PC-3 (cell line): ENCODE results near the gene FAM209A. TPM values are rescaled to one million over a fixed set of nuclear protein-coding genes. Genes with fewer than 3 reads are reported as not detected.

Experiments used
- ATAC-seq: fragments of 200-7000 bp; cut with Tn5 transposase; 2 replicates; pipeline ENCODE4 v1.9.1; 2020; ENCODE audit warnings: mild to moderate bottlenecking, moderate library complexity
- BruUV-seq: library from RNA; stranded (reverse); fragments of 400-500 nt; replicated peaks from 2 replicates; lab custom pipeline; 2021; lab: Mats Ljungman, UMichigan
- CTCF ChIA-PET: fragments of 300-600 bp; sonication (Branson Sonifier 250); formaldehyde crosslinking; loops from one replicate; lab custom pipeline; 2022; ENCODE audit warnings: antibody characterized with exemption; lab: Charles Lee
- POLR2A ChIA-PET: fragments of 300-600 bp; sonication (Branson Sonifier 250); formaldehyde crosslinking; loops from one replicate; lab custom pipeline; 2022; ENCODE audit warnings: antibody characterized with exemption; ENCODE audit not compliant: unreplicated experiment; lab: Charles Lee
- DNase-seq: peaks from one replicate; pipeline ENCODE4 v3.0.0-alpha.2; 2015
- H2AFZ ChIP-seq: fragments of 300-600 bp; sonication (generic); 2 replicates; pipeline ENCODE4 v1.6.0; 2016; ENCODE audit warnings: antibody characterized with exemption, low read length
- H3F3A ChIP-seq: fragments of 300-600 bp; sonication (generic); one replicate; pipeline ENCODE4 v1.6.0; 2017; ENCODE audit warnings: antibody characterized with exemption, low read length, control low read depth, mild to moderate bottlenecking; ENCODE audit not compliant: unreplicated experiment
- H3K27ac ChIP-seq: fragments of 300-600 bp; sonication (generic); 2 replicates; pipeline ENCODE4 v1.5.1; 2016; ENCODE audit warnings: mild to moderate bottlenecking, low read length
- H3K27me3 ChIP-seq: fragments of 300-600 bp; sonication (generic); 2 replicates; pipeline ENCODE4 v1.6.1; 2016; ENCODE audit warnings: low read length, mixed read lengths
- H3K36me3 ChIP-seq: fragments of 300-600 bp; sonication (generic); 2 replicates; pipeline ENCODE4 v1.6.1; 2016; ENCODE audit warnings: low read depth, mixed run types, low read length, mixed read lengths
- H3K4me1 ChIP-seq: fragments of 300-600 bp; sonication (generic); 2 replicates; pipeline ENCODE4 v1.5.1; 2016; ENCODE audit warnings: low read length; ENCODE audit not compliant: insufficient read depth
- H3K4me2 ChIP-seq: fragments of 300-600 bp; sonication (generic); 2 replicates; pipeline ENCODE4 v1.6.0; 2016; ENCODE audit warnings: low read length
- H3K4me3 ChIP-seq: fragments of 300-600 bp; sonication (generic); 2 replicates; pipeline ENCODE4 v1.5.1; 2016; ENCODE audit warnings: mild to moderate bottlenecking, low read length, mixed read lengths
- H3K79me2 ChIP-seq: fragments of 300-600 bp; sonication (generic); 2 replicates; pipeline ENCODE4 v1.6.1; 2017; ENCODE audit warnings: low read length, mixed read lengths
- H3K9ac ChIP-seq: fragments of 300-600 bp; sonication (generic); 2 replicates; pipeline ENCODE4 v1.6.0; 2016; ENCODE audit warnings: mild to moderate bottlenecking, low read length
- H3K9me2 ChIP-seq: fragments of 300-600 bp; sonication (generic); replicated peaks from 2 replicates; pipeline ENCODE4 v1.6.1; 2016; ENCODE audit warnings: mixed run types, low read length, mixed read lengths
- H3K9me3 ChIP-seq: fragments of 300-600 bp; sonication (generic); 2 replicates; pipeline ENCODE4 v1.6.1; 2016; ENCODE audit warnings: low read length, mixed read lengths
- H4K20me1 ChIP-seq: fragments of 300-600 bp; sonication (generic); 2 replicates; pipeline ENCODE4 v1.6.1; 2016; ENCODE audit warnings: low read length, mixed read lengths
- CTCF ChIP-seq: fragments of 300-600 bp; sonication (generic); conservative IDR thresholded peaks from 2 replicates; pipeline ENCODE4 v1.5.1; 2017; ENCODE audit warnings: antibody characterized with exemption, low read depth, mild to moderate bottlenecking, low read length
- EZH2 ChIP-seq: fragments of 300-600 bp; sonication (generic); IDR thresholded peaks from one replicate; pipeline ENCODE4 v1.6.1; 2017; ENCODE audit warnings: antibody characterized with exemption, mild to moderate bottlenecking, low read length; ENCODE audit not compliant: unreplicated experiment
- EZH2phosphoT487 ChIP-seq: fragments of 300-600 bp; sonication (generic); IDR thresholded peaks from 2 replicates; pipeline ENCODE4 v1.6.1; 2018; ENCODE audit warnings: mild to moderate bottlenecking, antibody characterized with exemption, low read length, borderline replicate concordance
- intact Hi-C: fragments of 100-400 bp; cut with micrococcal nuclease; formaldehyde crosslinking; loops from 2 replicates; pipeline ENCODE4 v1.9.0; 2023
- total RNA-seq: library from RNA; depleted of rRNA; stranded (reverse); fragments of >200 nt; gene quantifications from 2 replicates; pipeline ENCODE4 v1.2.3, GENCODE V29; 2014

The FAM209A gene
- total RNA-seq, 1 experiment from 2014 or later: 0.51 TPM

DNA sequence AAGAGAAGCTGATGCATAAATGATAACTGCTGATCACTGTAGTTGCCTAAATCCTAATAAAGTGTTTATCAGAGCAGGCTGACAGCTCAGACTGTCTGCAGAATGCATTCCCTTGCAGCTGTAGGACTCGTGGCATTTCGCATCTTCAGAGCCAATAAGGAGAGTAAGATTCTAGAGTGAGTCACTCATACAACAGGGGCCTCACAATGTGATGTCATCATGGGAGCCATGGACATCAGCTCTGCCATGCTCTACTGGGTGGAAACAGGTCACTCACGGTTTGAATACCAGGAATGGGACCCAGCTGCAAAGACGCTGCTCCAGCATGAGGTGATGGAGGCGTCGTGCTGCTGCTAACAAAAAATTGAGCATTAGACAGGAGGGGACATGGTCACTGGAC lies 15.9 kb downstream of the FAM209A start:
- intact Hi-C loops: no loop called here
- no peak for ATAC-seq
- H3K9me3 ChIP-seq: no peaks in the 10 kb centered on the region
- no peak overlapping the region for H3K4me3 ChIP-seq
- no peak for DNase-seq
- no peaks in the 10 kb centered on the region for H3K79me2 ChIP-seq
- H3F3A ChIP-seq: no peaks in the 10 kb centered on the region
- H3K9me2 ChIP-seq: no peaks in the 10 kb centered on the region
- no peaks in the 10 kb centered on the region for H3K36me3 ChIP-seq
- H2AFZ ChIP-seq: no peak overlapping the region
- no TSS peak for BruUV-seq
- H3K27ac ChIP-seq: no peak overlapping the region
- no peak overlapping the region for H3K9ac ChIP-seq
- no peak for TF ChIP-seq CTCF
- no peak for TF ChIP-seq EZH2phosphoT487
- no peak for TF ChIP-seq EZH2
- H3K4me1 ChIP-seq: no peaks in the 10 kb centered on the region
- no peak overlapping the region for H3K4me2 ChIP-seq
- H3K27me3 ChIP-seq: no peaks in the 10 kb centered on the region
- H4K20me1 ChIP-seq: no peaks in the 10 kb centered on the region
- POLR2A ChIA-PET: interaction anchor here (0.6 kb wide), 1 partner anchor 439 kb away, joined by 6 read pairs; no protein-coding TSS in a partner anchor
- CTCF ChIA-PET: no interaction called here

DNA sequence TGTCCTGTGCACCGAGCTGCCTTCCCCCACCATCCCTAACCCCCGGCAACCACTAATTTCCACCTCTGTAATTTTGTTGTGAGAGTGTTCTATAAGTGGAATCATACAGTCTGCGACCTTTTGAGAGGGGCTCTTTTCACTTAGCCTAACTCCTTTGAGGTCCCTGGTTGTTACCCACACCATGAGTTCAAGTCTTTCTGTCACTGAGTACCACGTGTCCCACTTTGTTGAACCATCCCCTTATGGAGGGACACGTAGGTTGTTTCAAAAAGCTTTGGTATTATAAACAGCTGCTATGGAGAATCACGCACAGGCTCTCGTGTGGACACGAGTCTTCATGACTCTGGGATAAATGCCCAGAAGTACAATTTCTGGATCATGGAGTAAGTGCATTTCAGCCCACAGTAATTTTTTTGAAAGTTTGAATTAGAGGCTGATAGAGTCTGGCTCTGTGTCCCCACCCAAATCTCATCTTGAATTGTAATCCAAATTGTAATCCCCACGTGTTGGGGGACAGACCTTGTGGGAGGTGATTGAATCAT lies 18.0 kb downstream of the FAM209A start:
- ChIA-PET POLR2A (no interaction called here), CTCF (no interaction called here)
- no peak for ATAC-seq

More for the DNA sequence above, 18.0 kb downstream of the FAM209A start:
- no peaks in the 10 kb centered on the region for H3K27me3 ChIP-seq
- H3K9me3 ChIP-seq: no peaks in the 10 kb centered on the region
- no peak for TF ChIP-seq CTCF
- TF ChIP-seq EZH2phosphoT487: no peak
- TF ChIP-seq EZH2: no peak
- H3K36me3 ChIP-seq: no peaks in the 10 kb centered on the region
- H3K27ac ChIP-seq: no peak overlapping the region
- H2AFZ ChIP-seq: no peak overlapping the region
- no peak overlapping the region for H3K4me2 ChIP-seq
- no peaks in the 10 kb centered on the region for H4K20me1 ChIP-seq
- no peaks in the 10 kb centered on the region for H3K4me1 ChIP-seq
- no peaks in the 10 kb centered on the region for H3K9me2 ChIP-seq
- no peaks in the 10 kb centered on the region for H3F3A ChIP-seq
- H3K79me2 ChIP-seq: no peaks in the 10 kb centered on the region
- no peak overlapping the region for H3K4me3 ChIP-seq
- BruUV-seq: no TSS peak
- DNase-seq: no peak
- H3K9ac ChIP-seq: no peak overlapping the region
- intact Hi-C loops: no loop called here
